WI38 (cell line): ENCODE results near the gene SNX9.

Experiments
- H3K4me3 ChIP-seq: 2 replicates; pipeline ENCODE4 v1.5.1; 2011; ENCODE audit warnings: low read depth, mild to moderate bottlenecking, control low read depth, low read length
- CTCF ChIP-seq: IDR thresholded peaks from 2 replicates; pipeline ENCODE4 v1.5.1; 2012; ENCODE audit warnings: low read depth, mild to moderate bottlenecking, control low read depth, low read length

Gene SNX9

GRCh38 chr6:157983406-157984119 is 160.5 kb downstream of the SNX9 start:
- peak overlapping the region; percentile 89 for H3K4me3 ChIP-seq
- no peak for TF ChIP-seq CTCF

GRCh38 chr6:157984128-157984527 is 161.1 kb downstream of the SNX9 start:
- peak overlapping the region; percentile 30; the same call in 1 of the 2 replicates for H3K4me3 ChIP-seq
- no peak for TF ChIP-seq CTCF

DNA sequence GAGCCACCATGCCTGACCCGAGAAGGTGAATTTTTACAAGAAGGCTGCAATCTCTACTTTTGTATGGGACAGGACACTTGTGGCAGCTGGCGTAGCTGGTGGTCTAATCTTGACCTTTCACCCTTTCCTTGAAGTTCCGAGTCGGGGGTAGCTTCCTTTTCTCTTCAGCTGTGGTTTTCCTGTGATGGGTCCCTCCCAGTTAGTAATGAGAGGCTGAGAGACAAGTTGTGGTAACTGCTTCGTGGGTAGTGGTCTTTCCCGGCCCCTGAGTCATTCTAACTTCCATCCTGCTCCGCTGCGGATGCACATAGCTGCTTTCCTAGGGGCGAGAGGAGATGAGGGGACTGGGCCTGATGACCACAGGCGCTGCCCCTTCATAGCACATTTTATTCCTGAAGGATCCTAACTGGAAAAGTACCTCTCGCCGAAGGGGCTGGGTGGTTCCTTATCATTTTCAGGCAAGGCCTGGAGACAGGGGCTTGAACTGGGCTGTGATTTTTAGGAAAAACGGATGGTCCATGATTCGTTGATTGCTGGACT is 161.7 kb downstream of the SNX9 start:
- no peak for TF ChIP-seq CTCF
- H3K4me3 ChIP-seq = peak overlapping the region; percentile 0; the same call in 1 of the 2 replicates

- no peak for TF ChIP-seq CTCF
- H3K4me3 ChIP-seq = peak overlapping the region; percentile 30
These were observed 162.5 kb downstream of the SNX9 start for GRCh38 chr6:157985378-157986155.

GRCh38 chr6:157987788-157988699 is 165.0 kb downstream of the SNX9 start:
- no peak for TF ChIP-seq CTCF
- H3K4me3 ChIP-seq = no peak overlapping the region

DNA sequence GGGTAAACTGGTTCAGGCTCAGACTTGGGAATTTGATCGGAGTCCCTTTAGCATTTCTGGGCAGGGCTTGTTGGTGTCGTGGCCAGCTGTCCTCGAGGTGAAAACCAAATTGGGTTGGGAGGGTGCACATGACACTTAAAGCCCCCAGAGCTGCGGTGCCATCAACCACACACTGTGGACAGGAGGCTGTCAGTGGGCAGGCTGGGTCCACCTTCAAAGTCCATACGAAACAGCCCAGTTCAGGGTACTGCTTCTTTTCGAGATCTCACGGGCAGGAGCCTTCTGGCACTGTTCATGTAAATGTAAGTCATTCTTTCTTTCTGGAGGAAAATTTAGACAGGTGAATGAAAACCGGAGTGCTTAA is 165.6 kb downstream of the SNX9 start:
- no peak for TF ChIP-seq CTCF
- H3K4me3 ChIP-seq = no peak overlapping the region
